ENCODE measurements around the gene C15orf39. TPM values are rescaled to one million over a fixed set of nuclear protein-coding genes. Genes with fewer than 3 reads are reported as not detected.

The C15orf39 gene
- total RNA-seq, 3 donors from 2014 or later (not counting 1 experiment from before 2014, with no cell fraction given) = 63.5 to 89.2 (median 70.1) TPM

GRCh38 chr15:75208501-75209288 lies 7.0 kb downstream of the C15orf39 start:
- H3K36me3 ChIP-seq (ENCODE audit: control insufficient read depth, insufficient read depth, low read length) = peaks cover 77% of the 10 kb centered on the region
- Mint-ChIP-seq H3K27ac (peak overlapping the region; percentile 67 to 83), H3K4me3 (no peak overlapping the region), H3K4me1 (peaks cover 52 to 77% of the 10 kb centered on the region in 2 donors), H3K36me3 (peaks cover 7% of the 10 kb centered on the region), H3K27me3 (ENCODE audit: low read depth in 2 of 2) (no peaks in the 10 kb centered on the region), H3K9me3 (no peaks in the 10 kb centered on the region)
- no peak for TF ChIP-seq CTCF (IDR thresholded peaks at IDR 0.05)
- no peaks in the 10 kb centered on the region for H3K9me3 ChIP-seq (ENCODE audit: control insufficient read depth, insufficient read depth, low read length)
- intact Hi-C loops (cut with micrococcal nuclease) = loop anchor here (10.0 kb wide), 3 partner anchors 364 to 574 kb away; partner anchors contain the start of genes CSK and ULK3
- no peaks in the 10 kb centered on the region for H3K27me3 ChIP-seq (ENCODE audit: control insufficient read depth, insufficient read depth, low read length)
- H3K4me1 ChIP-seq (ENCODE audit: control insufficient read depth, insufficient read depth, low read length) = peaks cover 62% of the 10 kb centered on the region
- no peak for ATAC-seq
- DNase-seq = no peak
- H3K4me3 ChIP-seq (ENCODE audit: low read length) = no peak overlapping the region
- 92% methylated on average over 32 of the region's 32 CpGs for WGBS (ENCODE audit: insufficient coverage)
- H3K27ac ChIP-seq (ENCODE audit: low read length) = no peak overlapping the region

GRCh38 chr15:75209289-75209676 lies 7.6 kb downstream of the C15orf39 start:
- Mint-ChIP-seq H3K4me1 (peaks cover 47 to 73% of the 10 kb centered on the region in 2 donors), H3K27ac (peak overlapping the region; percentile 67 to 83), H3K27me3 (ENCODE audit: low read depth in 2 of 2) (no peaks in the 10 kb centered on the region), H3K9me3 (no peaks in the 10 kb centered on the region), H3K4me3 (peak overlapping the region; percentile 9), H3K36me3 (peaks cover 7% of the 10 kb centered on the region)
- Histone ChIP-seq H3K4me1 (ENCODE audit: control insufficient read depth, insufficient read depth, low read length) (peaks cover 57% of the 10 kb centered on the region), H3K36me3 (ENCODE audit: control insufficient read depth, insufficient read depth, low read length) (peaks cover 80% of the 10 kb centered on the region), H3K27me3 (ENCODE audit: control insufficient read depth, insufficient read depth, low read length) (no peaks in the 10 kb centered on the region), H3K9me3 (ENCODE audit: control insufficient read depth, insufficient read depth, low read length) (no peaks in the 10 kb centered on the region), H3K27ac (ENCODE audit: low read length) (no peak overlapping the region), H3K4me3 (ENCODE audit: low read length) (no peak overlapping the region)
- ATAC-seq = no peak
- 50% methylated on average over 8 of the region's 8 CpGs for WGBS (ENCODE audit: insufficient coverage)
- no peak for DNase-seq
- no peak for TF ChIP-seq CTCF (IDR thresholded peaks at IDR 0.05)
- intact Hi-C loops (cut with micrococcal nuclease) = loop anchor here (10.0 kb wide), 3 partner anchors 364 to 574 kb away; partner anchors contain the start of genes CSK and ULK3

GRCh38 chr15:75210811-75211230 lies 9.1 kb downstream of the C15orf39 start:
- Histone ChIP-seq H3K36me3 (ENCODE audit: control insufficient read depth, insufficient read depth, low read length) (peaks cover 81% of the 10 kb centered on the region), H3K4me1 (ENCODE audit: control insufficient read depth, insufficient read depth, low read length) (peaks cover 48% of the 10 kb centered on the region), H3K9me3 (ENCODE audit: control insufficient read depth, insufficient read depth, low read length) (no peaks in the 10 kb centered on the region), H3K27ac (ENCODE audit: low read length) (no peak overlapping the region), H3K4me3 (ENCODE audit: low read length) (no peak overlapping the region), H3K27me3 (ENCODE audit: control insufficient read depth, insufficient read depth, low read length) (no peaks in the 10 kb centered on the region)
- no peak for DNase-seq
- peaks cover 7% of the 10 kb centered on the region for H3K36me3 Mint-ChIP-seq
- peaks cover 37 to 78% of the 10 kb centered on the region in 2 donors for H3K4me1 Mint-ChIP-seq
- ATAC-seq = peak in 1 of 3 donors; percentile 17
- H3K27ac Mint-ChIP-seq = peak overlapping the region; percentile 67 to 83
- intact Hi-C loops (cut with micrococcal nuclease) = no loop called here
- no peak for TF ChIP-seq CTCF (IDR thresholded peaks at IDR 0.05)
- 37% methylated on average over 7 of the region's 7 CpGs for WGBS (ENCODE audit: insufficient coverage)
- H3K9me3 Mint-ChIP-seq = no peaks in the 10 kb centered on the region
- H3K4me3 Mint-ChIP-seq = no peak overlapping the region
- no peaks in the 10 kb centered on the region for H3K27me3 Mint-ChIP-seq (ENCODE audit: low read depth in 2 of 2)
